HG02763 (cell line): ENCODE results near the gene CPNE5.

Source experiments
- ATAC-seq: cut with Tn5 transposase; IDR thresholded peaks from one replicate; pipeline ENCODE4 v1.9.1; 2021; ENCODE audit warnings: mild to moderate bottlenecking, moderate library complexity; ENCODE audit not compliant: unreplicated experiment

The CPNE5 gene

DNA sequence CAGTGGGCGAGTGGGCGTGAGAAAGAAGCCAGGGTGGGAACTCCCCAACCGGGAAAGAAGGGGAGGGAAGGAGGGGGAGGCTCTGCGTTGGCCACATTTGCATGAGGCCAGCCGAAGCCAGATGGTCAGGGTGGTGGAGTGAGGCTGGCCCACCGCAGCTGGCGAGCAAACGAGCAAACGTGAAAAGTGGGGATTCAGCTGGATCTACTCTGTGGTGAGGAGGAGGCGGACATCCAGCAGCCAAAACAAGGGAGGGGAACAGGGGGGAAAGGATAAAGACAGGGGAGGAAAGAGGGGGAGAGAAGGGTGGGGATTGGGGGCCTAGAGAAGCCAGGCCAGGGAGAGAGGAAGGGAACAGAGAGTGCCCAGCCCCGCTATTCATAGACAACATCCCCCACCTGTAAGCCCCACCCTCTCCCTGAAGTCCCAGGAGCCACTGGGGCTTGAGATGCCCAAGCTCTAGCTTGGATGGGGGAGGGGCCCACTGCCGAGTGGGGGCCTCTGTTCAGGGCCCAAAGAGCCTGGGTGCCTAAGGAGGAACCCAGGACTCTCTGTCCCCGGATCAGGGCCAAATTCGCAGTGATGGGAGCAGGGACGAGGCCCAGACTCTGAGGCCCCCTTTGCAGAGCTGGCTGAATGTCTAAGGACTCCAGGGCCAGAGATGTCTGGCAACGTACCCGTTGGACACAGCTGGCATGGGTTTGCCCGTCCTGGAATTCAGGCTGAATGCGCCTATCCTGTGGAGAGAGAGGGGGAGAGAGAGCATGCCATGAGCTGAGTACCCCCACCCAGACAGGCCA is 45.1 kb downstream of the CPNE5 start:
- ATAC-seq: no peak

DNA sequence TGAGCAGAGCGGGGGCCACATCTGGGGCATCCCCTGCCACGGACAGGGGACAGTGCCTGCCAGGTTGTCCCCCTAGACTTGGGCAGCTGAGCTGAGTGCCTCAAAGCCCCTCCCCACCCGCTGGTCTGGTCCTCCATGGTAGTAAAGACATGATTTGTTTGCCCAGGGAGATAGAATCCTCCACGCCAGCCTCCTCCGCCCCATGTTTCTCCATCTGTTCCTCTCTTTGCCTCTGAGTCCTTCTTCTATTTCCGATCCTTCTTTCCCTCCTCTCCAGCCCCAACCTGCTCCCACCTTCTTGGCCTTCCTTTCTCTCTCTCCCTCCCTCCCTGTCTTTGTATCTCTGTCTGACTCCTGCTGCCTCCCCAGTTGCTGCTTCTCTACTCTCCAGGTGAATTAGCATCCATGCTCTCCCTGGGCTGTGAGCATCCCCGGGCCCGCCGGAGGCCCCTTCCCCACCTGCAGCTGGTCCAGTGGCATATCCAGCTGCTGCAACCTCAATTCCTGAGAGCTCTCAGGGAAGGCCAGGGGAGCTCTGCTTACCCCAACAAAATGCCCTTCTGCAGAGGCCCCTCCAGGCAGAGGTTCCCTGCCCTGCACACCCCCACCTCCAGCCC is 45.8 kb downstream of the CPNE5 start:
- ATAC-seq: no peak

DNA sequence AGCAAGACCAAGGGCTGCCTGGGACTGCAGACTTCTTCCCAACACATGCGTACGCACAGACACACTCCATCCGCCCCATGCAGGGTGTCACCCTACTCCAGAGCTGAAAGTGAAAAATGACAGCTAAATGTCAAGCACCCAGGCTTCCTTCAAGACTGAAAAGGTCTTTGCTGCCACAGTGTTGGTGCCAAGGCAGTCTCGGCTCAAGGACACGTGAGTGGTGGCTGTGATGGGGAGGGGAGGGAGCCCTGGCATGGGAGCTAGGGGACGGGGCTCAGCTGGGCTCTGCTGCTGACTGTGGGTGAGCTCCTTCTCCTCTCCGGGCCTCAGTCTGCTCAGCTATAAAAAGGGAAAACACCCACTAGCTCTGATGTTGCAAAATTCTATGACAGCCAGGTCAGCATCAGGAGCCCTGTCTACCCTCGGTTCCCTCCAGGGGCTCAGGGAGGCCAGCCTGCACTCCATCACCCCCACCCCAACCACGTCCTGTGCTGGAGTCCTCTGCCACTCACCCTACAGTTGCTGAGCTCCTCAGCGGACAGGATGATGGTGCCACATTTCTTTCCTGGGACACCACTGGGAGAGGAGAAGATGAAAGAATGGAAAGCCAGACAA is 47.6 kb downstream of the CPNE5 start:
- ATAC-seq: no peak

DNA sequence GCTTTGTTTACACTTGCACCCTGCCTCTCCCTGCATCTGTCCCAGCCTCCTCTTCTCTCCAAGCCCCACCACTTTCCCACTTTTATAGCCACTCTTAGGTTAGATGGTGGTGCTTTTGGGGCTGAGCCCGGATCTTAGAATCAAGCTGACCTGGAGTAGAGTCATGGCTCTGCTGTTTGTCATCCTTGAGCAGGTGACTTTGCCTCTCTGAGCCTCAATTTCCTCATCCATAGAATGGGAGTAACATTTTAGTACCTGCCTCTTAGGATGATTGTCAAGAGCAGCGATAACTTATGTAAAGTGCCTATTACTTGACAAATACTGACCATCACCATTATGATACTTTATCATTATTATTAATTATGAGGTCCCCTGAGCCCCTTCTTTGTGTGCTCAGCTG is 48.2 kb downstream of the CPNE5 start:
- ATAC-seq: no peak

DNA sequence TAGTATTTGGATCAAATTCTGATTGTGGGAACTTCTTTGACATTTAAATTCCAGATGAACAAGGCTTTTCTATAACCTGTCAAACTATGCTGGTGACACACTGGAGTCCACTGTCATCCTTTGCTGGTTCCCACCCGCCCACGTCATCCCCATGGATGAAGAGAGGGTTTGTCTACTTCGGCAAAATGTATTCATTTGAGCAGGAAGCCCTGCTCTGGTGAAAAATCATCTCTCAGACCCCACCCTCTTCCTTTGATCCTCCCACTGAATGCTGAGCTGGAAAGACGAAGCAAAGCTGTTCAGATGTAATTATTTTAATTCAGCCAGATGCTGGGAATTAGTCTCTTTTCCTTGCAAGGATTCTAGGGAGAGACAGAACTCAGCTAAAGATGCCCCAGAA is 50.5 kb downstream of the CPNE5 start:
- ATAC-seq: no peak

DNA sequence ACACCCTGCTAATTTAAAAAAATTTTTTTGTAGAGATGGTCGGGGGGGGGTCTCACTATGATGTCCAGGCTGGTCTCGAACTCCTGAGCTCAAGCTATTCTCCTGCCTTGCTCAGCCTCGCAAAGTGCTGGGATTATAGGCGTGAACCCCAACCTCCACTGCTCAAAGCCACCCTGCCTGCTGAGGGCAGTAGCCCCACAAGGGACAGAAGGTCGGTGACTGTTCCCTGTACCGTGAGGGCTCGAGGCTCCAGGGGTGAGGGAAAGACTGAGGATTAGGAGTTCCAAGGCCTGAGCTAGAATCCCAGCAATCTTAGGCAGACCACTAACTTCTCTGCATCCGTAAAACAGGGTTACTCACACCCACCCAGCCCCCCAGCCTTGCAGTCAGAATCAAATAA is 51.1 kb downstream of the CPNE5 start:
- ATAC-seq: no peak

DNA sequence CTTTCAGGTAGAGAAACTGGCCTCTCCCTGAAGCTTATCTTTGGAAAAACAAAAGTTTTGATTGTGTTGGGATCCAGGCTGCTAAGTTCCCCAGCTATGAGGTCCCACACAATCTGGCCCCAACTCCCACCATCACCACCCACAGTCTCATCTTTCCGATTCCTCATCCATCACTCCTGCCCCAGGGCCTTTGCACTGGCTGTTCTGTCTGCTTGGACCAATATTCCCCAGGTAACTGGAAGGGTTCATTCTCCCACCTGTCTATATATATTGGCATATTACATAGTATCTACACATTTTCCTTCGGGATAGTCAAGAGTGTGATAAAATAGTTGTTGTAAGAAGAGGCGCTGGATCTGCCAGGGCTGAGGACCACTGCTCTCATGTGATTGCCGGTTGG is 52.0 kb downstream of the CPNE5 start:
- ATAC-seq: no peak

DNA sequence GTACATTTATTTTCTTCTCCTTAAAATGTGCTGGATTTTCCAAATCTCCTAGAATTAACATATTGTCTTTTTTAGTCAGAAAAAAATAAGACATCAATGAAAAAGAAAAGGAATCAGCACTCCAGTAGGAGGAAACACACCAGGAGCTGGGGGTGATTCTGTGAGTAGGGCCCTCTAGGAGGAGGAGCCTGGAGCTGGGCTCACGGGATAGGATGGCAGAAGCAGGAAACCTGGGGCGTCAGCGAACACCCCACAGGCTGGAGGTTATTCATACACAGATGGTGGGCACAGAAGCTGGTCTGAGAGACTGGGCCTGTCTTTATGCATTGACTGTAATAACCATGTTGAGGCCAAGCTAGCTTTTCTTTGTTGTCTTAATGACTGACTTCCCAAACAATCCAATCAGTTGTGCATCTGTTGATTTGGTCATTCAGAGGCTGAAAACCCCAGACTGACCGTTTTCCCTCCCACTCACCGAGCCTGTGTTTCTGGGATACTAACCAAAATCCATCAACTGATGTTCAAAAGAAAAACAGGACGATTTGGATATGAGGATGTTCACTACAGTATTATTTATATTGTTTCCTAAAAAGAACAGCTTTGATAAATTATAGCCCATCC is 53.1 kb downstream of the CPNE5 start:
- no peak for ATAC-seq

DNA sequence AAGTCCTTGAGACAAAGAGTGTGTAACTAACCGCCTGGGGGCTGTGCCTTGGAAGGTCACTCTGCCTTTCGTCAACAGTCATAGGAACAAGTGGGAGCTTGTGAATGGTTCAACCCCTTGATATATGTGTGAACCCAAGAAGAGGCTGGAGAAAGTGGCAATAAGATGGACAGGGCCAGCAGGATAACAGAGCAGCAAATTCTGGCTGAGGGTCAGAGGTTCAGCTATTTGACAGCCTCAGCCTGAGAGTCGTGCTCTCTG is 54.9 kb downstream of the CPNE5 start:
- ATAC-seq: no peak

DNA sequence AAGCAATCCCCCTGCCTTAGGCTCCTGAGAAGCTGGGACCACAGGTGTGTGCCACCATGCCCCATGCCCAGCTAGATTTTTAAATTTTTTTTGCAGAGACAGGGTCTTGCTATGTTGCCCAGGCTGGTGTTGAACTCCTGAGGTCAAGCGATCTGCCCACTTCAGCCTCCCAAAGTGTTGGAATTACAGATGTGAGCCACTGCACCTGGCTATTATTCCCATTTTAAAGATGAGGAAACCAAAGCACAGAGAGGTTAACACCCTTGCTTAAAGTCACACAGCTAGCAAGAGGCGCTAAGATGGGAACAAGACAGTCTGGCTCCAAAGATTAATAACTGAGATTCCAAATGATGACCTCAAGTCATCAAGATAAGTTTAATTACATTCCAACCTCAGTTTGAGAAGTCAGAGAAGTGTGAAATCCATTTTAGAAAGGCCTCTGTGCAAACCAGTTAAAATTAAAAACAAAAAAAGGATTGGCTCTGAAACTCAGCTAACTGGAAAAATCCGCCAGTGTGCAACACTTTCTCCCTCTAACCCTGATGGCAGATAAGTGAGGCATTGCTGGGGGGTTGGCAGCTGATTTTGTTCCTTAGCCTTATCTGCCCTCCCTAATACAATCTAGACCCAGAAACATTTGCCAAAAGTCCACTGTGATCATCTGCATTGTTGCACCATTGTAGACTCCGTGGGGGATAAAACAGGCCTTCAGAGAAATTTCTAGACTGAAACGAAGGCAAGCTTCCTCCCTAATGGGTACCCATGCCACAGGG is 55.5 kb downstream of the CPNE5 start:
- ATAC-seq: no peak

DNA sequence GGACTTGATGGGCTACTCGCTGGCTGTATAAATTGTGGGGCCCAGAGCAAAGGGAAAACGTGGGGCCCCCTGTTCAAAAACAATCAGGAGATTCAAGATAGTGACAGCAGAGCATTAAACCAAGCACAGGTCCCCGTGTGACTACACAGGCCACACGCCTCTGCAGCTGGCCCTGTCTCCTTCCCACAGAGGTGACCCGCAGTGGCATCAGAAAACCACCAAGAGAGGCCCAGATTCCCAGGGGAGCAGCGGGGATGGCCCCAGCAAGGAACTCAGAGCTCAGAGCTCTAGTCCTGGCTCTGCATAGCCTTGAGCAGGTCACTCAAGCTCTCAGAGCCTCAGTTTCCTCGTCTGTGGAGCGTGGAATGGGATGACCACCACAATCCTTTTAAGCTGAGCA is 57.6 kb downstream of the CPNE5 start:
- no peak for ATAC-seq

DNA sequence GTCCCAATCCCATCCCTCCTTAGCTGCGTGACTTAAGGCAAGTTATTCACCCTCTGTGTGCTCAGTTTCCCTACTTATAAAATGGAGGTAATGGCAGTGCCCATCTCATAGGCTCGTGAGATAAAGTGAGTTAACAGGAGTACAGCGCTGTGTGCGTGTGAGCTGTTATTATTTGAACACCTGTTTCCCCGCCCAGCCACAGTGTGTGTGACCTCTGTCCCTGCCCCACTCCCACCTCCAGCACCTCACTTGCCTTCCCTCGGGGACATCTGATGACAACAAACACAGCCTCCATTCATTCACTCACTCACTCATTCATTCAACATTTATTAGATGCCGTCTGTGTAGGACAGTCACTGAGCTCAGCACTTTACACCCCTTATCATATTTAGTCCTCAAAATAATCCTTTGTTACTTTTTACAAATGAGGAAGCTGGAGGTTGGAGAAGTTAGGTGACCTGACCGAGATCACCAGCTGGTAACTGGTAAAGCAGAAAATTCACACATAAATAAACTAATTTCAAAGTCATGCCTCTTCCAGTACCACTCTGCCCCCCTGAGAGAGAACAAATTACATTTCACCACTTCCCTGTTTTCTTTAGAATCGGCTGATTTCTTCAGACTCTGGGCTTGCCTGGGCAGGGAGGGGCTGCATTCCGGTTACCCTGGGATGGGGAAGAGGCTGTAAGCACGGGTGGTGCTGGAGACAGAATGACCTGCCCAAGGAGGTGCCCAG is 58.6 kb downstream of the CPNE5 start:
- ATAC-seq: no peak

DNA sequence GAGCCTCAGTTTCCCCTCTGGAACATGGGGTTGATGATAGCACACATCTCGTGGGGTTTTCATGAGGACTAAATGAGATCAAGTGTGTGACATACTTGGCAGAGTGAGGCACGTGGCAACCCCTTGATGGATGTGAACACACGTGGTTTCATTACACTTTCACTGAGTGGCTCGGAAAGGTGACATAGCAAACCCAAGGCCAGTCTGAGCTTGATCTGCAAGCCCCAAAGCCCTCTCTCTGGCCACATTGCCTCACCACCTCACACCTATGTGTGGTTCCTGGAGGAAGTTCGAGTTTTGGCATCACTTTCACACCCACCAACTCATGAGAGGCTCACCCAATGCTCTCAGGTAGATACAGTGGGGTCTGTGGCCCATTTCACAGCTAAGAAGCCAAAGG is 60.0 kb downstream of the CPNE5 start:
- ATAC-seq: no peak

DNA sequence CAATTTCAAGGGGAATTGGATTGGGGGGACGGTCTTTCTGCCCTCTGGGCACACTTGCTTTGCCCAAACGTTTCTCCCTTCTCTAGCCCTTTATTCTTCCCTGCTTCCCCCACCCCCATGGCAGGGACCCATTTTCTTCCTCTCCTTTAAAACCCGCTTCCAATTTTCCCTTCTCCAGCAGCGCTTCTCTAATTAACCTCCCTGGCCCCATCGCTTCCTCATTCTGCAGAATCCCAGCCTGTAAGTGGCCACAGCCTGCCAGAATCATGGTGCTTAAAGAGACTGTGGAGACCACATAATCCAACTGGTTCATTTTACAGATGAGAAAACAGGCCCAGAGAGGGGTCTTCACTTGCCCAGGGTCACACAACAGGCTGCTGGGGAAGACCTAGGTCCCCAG is 61.4 kb downstream of the CPNE5 start:
- ATAC-seq: no peak

DNA sequence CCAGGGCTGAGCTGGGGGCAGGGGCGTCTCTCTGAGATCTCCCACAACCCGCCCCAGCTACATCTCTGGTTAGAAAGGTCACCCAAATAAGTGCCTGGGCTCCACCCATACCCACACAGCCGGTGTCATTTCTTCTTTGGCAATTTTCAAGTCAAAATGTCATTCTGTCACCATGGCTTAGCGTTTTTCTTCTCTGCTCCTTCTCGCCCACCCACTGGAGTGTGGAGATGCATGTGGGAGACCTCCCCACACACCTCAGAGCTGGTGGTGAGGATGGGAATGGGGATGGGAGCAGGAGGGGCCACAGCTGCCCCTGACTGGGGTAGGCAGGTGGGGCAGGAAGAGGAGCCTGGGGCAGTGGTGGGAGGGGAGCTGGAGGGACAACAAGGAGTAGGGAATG is 63.1 kb downstream of the CPNE5 start:
- no peak for ATAC-seq

DNA sequence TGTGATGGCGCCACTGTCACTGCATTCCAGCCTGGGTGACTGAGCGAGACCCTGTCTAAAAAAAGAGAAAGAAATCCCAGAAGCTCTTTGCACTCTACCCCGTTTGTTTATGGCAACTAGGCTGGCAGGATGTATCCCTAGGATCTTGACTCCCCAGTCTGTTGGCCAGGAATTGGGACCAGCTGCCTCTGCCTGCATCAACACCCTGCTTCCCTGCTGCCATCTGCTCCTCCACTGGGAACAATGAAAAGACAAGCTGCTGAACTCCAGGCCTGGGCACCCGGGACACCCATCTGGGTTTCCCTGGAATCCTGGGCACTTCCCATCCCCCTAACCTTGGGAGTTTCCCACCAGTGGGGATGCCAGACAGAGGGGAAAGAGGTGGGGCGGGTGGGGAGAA is 64.9 kb downstream of the CPNE5 start:
- no peak for ATAC-seq

DNA sequence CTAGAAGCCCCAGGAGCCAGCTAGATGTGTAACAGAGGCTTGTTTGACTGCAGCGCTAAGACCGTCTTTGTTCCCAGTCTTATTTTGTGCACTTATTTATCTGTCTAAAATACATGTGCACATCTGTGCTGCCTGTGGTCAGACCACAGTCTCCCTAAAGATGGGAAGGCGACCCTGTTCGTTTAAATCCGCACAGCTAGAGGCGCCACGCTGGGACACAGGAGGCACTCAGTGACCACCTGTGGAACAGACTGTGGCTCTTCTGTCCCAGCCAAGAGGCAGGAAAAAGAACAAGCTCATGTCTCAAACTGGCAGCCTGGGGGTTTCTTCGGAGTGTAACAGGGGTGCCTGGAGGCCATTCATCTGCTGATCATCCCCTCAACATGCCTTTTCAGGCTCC is 66.8 kb downstream of the CPNE5 start:
- ATAC-seq: no peak

DNA sequence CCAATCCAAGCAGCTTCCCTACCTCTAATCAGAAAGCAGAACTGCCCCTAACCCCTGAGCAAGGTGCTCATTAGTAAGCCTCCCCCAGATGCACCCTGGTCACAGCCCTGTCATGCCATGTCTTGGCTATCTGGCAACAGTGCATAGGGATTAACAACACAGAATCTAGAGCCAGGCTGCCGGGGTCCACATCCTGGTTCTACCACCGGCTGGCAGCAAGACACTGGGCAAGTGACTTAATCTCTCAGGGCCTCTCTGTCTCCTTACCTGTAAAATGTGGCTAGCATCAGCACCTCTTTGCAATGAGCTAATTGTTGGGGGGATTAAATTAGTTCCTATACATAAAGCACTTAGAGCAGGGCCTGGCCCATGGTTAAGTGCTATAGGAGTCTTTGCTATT is 68.1 kb downstream of the CPNE5 start:
- ATAC-seq: no peak

DNA sequence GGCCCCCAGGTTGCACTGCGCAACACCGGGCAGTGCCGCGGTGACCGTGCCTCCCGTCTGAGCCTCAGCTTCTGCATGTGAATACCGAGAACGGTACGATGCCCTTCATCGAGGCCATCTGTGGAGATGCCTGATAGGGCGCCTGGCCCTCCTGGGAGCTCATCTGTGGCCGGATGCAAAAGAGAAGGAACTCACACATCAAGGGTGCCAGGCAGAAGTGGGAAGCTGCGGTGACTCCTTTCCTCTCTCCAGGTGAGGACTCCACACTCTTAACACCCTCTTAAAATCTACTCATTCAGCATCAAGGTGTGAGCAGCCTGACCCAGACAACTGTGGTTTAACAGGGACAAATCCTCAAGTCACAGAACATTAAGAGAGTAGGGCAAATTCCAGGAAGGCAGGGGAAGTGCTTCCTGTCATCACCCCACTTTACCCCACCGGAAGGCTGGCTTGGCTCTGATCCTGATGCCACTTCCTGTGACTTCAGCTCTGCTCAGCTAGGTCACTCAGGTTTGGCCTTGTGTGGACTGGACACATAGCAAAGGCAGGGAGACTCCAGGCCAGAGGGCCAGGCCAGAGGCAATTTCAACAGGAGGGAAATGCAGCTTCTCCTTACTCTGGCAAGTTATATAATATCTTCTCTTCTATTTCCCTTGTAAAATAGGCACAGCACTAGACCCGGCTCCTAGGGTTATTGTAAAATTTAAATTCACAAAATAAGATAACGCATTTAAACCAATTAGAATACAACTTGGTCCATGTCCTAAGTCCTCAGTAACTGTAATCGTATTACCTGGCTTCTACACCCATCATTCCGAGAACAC is 69.4 kb downstream of the CPNE5 start:
- ATAC-seq: no peak

DNA sequence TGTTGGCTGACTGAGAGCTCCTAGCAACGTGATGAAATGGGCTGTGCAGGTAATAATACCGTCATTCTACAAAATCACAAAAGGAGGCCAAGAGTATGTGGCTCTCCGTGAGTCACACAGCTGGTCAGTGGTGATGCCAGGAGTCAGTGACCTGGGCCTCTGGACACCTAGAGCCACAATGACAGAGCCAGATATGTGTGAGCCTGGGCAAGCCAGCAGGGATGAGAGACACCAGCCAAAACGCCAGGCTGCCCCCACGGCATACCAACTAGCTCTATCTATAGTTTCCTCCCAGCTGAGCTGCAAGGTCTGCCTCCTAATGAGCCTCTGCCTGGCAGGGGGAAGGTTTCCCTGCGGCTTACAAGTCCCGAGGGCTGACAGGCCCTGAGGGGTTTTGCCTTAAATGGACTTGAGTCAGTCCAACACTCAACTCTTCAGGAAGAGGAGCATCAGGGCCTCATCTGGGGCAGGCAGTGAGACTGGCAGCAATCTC is 70.0 kb downstream of the CPNE5 start:
- ATAC-seq: no peak
